NCI-H2107 treated with DMSO at 0.1 percent for 48 hours (cell line): ENCODE results near the gene PAPLN.

Experiments used
- DNase-seq: peaks from one replicate; lab custom pipeline; 2025; ENCODE audit not compliant: unreplicated experiment; lab: John Stamatoyannopoulos, UW

PAPLN gene

GRCh38 chr14:73258845-73259611 lies 21.7 kb downstream of the PAPLN start:
- DNase-seq: no peak

- DNase-seq: no peak
Observed at GRCh38 chr14:73259837-73260236, 22.5 kb downstream of the PAPLN start.

- DNase-seq: no peak
Observed at GRCh38 chr14:73260574-73260973, 23.3 kb downstream of the PAPLN start.

GRCh38 chr14:73261075-73261474 lies 23.8 kb downstream of the PAPLN start:
- DNase-seq: no peak

GRCh38 chr14:73261520-73262426 lies 24.5 kb downstream of the PAPLN start:
- no peak for DNase-seq

- DNase-seq: no peak
Observed at GRCh38 chr14:73262427-73263183, 25.3 kb downstream of the PAPLN start.

- no peak for DNase-seq
Observed at GRCh38 chr14:73263606-73264005, 26.3 kb downstream of the PAPLN start.

- DNase-seq: no peak
Observed at GRCh38 chr14:73264080-73264884, 27.0 kb downstream of the PAPLN start.

- no peak for DNase-seq
Observed at GRCh38 chr14:73264885-73265720, 27.8 kb downstream of the PAPLN start.

GRCh38 chr14:73265721-73266046 lies 28.4 kb downstream of the PAPLN start:
- no peak for DNase-seq

- DNase-seq: no peak
Observed at GRCh38 chr14:73266317-73266716, 29.0 kb downstream of the PAPLN start.

GRCh38 chr14:73267474-73267873 lies 30.2 kb downstream of the PAPLN start:
- DNase-seq: no peak

- no peak for DNase-seq
Observed at GRCh38 chr14:73269729-73270531, 32.6 kb downstream of the PAPLN start.

- no peak for DNase-seq
Observed at GRCh38 chr14:73272393-73272792, 35.1 kb downstream of the PAPLN start.

- DNase-seq: no peak
Observed at GRCh38 chr14:73273799-73274198, 36.5 kb downstream of the PAPLN start.

GRCh38 chr14:73276836-73277235 lies 39.5 kb downstream of the PAPLN start:
- no peak for DNase-seq

GRCh38 chr14:73277376-73277775 lies 40.1 kb downstream of the PAPLN start:
- no peak for DNase-seq

- no peak for DNase-seq
Observed at GRCh38 chr14:73280903-73281302, 43.6 kb downstream of the PAPLN start.
